G401 (cell line): Measurements from ENCODE around the gene RPRD1A. TPM values are rescaled to one million over a fixed set of nuclear protein-coding genes. Genes with fewer than 3 reads are reported as not detected.
"Not testable (repeated sequence)": the region's sequence is repeated elsewhere in the genome, so short reads cannot be mapped to it uniquely, and the experiment has no call there.

Experiments used
- DNase-seq: peaks from one replicate; pipeline ENCODE4 v3.0.0-alpha.2; 2015; ENCODE audit warnings: low spot score
- in situ Hi-C: cut with HindIII; loops from 2 replicates; pipeline ENCODE4 v1.10.0; 2016; ENCODE audit warnings: low sequenced_read_pairs, mixed read lengths
- total RNA-seq: library from RNA; depleted of rRNA; stranded (reverse); fragments of >200 nt; shearing (Covaris generic); gene quantifications from 2 replicates; pipeline ENCODE4 v1.2.3, GENCODE V29; 2014; rRNA removed

Gene RPRD1A, protein sequence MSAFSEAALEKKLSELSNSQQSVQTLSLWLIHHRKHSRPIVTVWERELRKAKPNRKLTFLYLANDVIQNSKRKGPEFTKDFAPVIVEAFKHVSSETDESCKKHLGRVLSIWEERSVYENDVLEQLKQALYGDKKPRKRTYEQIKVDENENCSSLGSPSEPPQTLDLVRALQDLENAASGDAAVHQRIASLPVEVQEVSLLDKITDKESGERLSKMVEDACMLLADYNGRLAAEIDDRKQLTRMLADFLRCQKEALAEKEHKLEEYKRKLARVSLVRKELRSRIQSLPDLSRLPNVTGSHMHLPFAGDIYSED
- 47.4 and 56.8 TPM in 2 replicates for total RNA-seq

- in situ Hi-C loops: no loop called here
- DNase-seq: peak; percentile 95
These were observed at the start of gene RPRD1A for GRCh38 chr18:36067055-36067957. Gene RPRD1A (minus strand): TSS chr18:36067559. CDS start chr18:36067404, 155 bp downstream.

GRCh38 chr18:36116771-36117170 is 49.4 kb upstream of the RPRD1A start:
- in situ Hi-C loops, DNase-seq: not testable (repeated sequence)

- in situ Hi-C loops: no loop called here
- DNase-seq: no peak
These were observed 47.4 kb upstream of the RPRD1A start for GRCh38 chr18:36114738-36115137.

- in situ Hi-C loops: no loop called here
These were observed 46.9 kb upstream of the RPRD1A start for GRCh38 chr18:36114251-36114650.

GRCh38 chr18:36112302-36112701 is 44.9 kb upstream of the RPRD1A start:
- no peak for DNase-seq
- in situ Hi-C loops: no loop called here

More at GRCh38 chr18:36114251-36114650, 46.9 kb upstream of the RPRD1A start:
- DNase-seq: no peak

DNA sequence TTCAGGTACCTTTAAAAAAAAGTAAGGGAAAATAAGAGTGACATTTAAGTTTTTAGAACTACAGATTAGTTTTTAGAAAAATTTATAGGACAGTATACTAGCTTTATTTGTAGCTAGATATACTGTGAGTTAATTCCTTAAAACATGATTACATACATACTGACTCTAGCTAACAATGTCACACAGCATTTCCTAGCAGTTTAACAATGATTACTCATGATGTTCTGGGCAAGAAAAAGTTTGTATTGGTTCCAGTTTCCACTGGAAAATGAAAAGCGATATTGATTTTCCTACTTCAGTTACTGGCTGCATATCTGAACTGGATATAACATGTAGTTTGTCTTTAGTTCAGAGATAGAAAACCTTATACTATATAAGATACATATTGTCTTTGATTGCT is 42.4 kb upstream of the RPRD1A start:
- no peak for DNase-seq
- in situ Hi-C loops: no loop called here

DNA sequence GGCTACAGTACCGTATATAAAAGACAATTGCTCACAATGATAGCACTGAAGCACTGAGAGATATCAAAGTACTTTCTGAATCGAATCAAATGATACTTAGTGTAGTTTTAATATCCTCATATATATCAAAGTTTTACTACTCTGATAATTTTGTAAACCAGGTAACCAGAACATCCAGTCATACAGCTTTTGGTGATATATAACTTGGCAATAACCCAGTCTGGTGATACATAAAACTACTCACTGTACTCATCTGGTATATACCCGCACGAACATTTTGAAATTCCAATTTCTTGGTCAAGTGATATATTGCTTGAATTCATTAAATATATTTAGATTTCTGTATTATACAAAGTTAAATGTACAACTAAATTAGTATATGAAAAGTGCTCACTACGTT is 41.2 kb upstream of the RPRD1A start:
- in situ Hi-C loops: no loop called here
- DNase-seq: no peak

DNA sequence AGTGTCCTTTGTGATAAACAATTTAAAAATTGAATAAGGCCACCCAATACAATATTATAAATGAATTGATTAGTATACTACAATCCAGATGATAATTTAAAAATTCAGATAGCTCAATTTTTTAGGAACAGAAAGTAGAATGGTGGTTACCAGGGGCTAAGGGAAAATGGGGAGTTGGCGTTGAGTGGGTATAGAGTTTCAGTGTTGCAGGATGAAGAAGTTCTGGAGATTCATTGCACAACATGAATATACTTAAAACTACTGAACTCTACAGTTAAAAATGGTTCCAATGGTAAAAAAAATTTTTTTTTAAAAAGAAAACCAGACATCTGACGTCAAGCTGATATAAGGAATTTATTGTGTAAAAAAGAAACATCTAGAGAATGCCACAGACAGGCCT is 40.8 kb upstream of the RPRD1A start:
- no peak for DNase-seq
- in situ Hi-C loops: no loop called here

DNA sequence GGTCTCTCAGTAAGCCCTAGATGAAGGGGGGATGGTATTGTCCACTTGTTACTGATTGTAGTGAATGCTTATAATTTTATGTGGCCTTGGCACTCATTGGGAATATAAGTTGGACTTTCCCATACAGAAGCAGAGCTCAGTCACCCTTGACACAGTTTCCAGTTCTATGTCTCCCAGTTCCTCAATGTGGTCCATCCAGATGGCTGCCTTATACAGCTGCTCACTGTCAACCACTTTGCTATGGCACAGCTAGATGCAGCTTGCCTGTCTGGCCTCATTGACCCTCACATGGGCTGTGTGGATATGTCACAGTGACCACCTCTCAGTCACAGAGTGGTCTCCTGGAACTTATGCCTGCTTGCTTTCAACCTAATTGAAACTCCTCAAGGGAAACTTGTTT is 40.1 kb upstream of the RPRD1A start:
- no peak for DNase-seq
- in situ Hi-C loops: no loop called here

DNA sequence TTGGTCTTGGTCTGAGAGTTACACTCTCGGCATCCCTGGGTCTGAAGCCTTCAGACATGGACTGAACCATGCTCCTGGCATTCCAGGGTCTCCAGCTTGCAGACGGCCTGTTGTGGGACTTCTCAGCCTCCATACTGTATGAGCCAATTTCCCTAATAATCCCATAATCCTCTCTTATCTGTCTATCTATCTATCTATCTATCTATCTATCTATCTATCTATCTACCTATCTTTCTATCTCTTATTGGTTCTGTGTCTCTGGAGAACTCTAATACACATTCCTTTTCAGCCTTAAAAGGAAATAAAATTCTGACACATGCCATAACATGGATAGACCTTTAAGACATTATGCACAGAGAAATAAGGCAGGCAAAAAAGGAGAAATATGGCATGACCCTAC is 37.4 kb upstream of the RPRD1A start:
- in situ Hi-C loops: no loop called here

DNA sequence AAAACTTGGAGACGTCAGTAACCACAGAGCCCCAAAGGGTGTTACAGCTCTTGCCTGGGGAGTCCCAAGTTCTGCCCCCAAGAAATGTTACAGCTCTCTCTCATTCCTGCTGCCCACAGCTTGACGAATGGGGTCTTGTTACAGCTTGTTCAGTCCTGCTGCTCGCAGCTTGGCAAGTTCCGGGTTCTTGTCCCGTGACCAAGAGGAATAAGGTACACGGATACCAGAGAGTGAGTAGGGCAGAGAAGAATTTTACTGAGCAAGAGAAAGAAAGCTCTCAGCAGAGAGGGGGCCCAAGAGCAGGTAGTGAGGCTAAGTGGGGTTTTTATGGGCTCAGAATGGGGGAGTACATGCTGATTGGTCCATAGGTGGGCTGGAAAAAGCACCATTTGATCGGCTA is 34.6 kb upstream of the RPRD1A start:
- DNase-seq: no peak
- in situ Hi-C loops: no loop called here

More for the DNA sequence above, 37.4 kb upstream of the RPRD1A start:
- DNase-seq: no peak

- in situ Hi-C loops: no loop called here
These were observed 32.0 kb upstream of the RPRD1A start for GRCh38 chr18:36099311-36099710.

DNA sequence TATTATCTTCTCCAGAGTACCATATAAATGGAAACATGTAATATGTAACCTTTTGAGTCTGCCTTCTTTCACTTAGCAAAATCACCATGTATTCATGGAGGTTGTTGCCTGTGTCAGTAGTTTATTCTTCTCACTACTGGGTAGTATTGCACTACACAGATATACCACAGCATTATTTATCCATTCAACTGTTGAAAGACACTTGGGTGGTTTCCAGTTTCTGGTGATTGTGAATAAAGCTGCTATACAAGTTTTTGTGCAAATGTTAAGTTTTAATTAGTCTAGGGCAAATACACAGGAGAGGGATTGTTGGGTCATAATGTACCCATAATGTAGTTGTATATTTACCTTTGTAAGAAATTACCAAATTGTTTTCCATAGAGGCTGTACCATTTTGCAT is 29.6 kb upstream of the RPRD1A start:
- DNase-seq: no peak

More at GRCh38 chr18:36099311-36099710, 32.0 kb upstream of the RPRD1A start:
- no peak for DNase-seq

DNA sequence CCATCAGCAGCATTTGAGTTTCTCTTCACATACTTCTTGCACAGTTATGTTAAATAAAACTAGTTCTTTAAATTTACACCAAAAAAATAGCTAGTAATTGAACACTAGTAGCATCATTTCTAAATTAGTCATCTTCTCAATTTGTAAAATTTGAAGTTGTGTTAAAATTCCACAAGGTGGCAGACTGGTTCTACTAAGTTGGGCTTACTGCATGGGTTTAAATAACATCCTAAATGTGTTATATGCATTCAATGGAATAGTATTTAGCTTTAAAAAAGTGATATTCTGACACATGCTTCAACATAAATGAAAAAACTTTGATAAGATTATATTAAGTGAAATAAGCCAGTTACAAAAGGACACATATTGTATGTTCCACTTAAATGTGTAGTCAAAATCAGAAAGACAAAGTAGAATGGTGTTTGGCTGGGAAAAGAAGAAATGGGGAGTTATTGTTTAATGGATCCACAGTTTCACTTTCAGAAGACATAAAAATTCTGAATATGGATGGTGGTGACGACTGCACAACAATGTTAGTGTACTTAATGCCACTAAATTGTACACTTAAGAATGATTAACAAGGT is 28.7 kb upstream of the RPRD1A start:
- peak; percentile 42 for DNase-seq
- in situ Hi-C loops: no loop called here

More for the DNA sequence above, 29.6 kb upstream of the RPRD1A start:
- in situ Hi-C loops: no loop called here

DNA sequence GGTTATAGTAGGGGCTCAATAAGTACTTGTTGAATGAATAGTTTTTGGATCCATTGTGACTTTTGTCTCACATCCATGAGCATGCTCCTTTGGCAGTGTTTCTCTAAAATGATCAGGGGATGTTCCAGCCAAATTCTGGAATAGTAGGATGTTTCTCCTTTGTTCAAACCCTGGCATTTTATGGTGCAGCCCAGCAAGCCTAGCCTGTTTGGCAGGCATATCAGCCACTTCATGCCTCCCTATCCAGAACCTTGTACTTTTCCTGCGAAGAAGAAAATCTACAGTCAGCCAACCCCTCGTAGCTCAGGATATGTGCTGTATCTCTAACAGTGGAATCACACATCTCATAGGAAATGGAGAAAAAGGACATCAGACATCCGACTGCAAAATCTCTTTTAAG is 27.1 kb upstream of the RPRD1A start:
- in situ Hi-C loops: no loop called here
- no peak for DNase-seq

GRCh38 chr18:36092116-36092515 is 24.8 kb upstream of the RPRD1A start:
- DNase-seq, in situ Hi-C loops: not testable (repeated sequence)

GRCh38 chr18:36089001-36089400 is 21.6 kb upstream of the RPRD1A start:
- in situ Hi-C loops: no loop called here
- no peak for DNase-seq

DNA sequence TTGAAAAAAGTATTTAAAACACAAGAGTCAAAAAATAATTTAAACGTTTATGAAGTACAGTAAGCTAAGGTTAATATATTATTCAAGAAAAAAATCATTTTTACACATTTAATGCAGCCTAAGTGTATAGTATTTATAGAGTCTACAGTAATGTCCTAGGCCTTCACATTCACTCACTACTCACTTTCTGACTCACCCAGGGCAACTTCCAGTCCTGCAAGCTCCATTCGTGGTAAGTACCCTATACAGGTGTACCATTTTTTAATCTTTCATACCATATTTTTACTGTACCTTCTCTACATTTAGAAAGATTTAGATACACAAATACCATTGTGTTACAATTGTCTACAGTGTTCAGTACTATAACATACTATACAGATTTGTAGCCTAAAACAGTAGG is 20.9 kb upstream of the RPRD1A start:
- in situ Hi-C loops: no loop called here
- no peak for DNase-seq

GRCh38 chr18:36086186-36086585 is 18.8 kb upstream of the RPRD1A start:
- in situ Hi-C loops: no loop called here

DNA sequence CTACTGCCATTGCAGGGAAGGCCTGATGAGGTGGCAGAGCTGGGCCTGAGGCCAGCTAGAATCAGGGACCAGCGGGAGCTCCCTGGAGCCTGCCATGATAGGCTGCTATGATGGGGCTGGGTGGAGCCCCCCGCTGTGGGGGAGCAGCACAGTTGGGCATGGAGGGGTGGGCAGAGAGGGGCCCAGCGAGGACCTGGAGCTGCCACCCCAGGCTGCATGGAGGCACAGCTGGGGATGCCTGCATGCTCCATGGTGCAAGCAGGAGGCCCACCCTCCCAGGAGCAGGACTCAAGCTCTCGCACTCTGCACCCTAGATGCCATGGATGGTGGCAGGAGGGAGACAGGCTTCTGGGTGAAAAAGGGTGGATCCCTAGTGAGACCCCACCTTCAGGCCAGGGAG is 17.8 kb upstream of the RPRD1A start:
- no peak for DNase-seq
- in situ Hi-C loops: no loop called here

More at GRCh38 chr18:36086186-36086585, 18.8 kb upstream of the RPRD1A start:
- no peak for DNase-seq
